Astrocyte of the cerebellum (primary cell): Measurements from ENCODE around the gene ANK2.
A peak's percentile ranks its signal among the peaks of the same experiment; 100 is the strongest.

Source experiments
- DNase-seq: peaks from one replicate; pipeline ENCODE4 v3.0.0-alpha.2; 2011; ENCODE audit warnings: low read depth
- H3K4me3 ChIP-seq: 2 replicates; pipeline ENCODE4 v1.5.1; 2011; ENCODE audit warnings: mild to moderate bottlenecking, low read depth, low read length, moderate library complexity
- CTCF ChIP-seq: IDR thresholded peaks from 2 replicates; pipeline ENCODE4 v1.5.1; 2012; ENCODE audit warnings: low read length, low read depth, moderate library complexity, mild to moderate bottlenecking; ENCODE audit errors: missing control alignments
- in situ Hi-C: cut with HindIII; loops from 2 replicates; pipeline ENCODE4 v1.10.0; 2017; ENCODE audit warnings: low sequenced_read_pairs

ANK2 gene

GRCh38 chr4:113347245-113347644, 297.8 kb downstream of the ANK2 start:
- no peak overlapping the region for H3K4me3 ChIP-seq
- in situ Hi-C loops, result no loop called here
- TF ChIP-seq CTCF, result no peak
- DNase-seq, result no peak

DNA sequence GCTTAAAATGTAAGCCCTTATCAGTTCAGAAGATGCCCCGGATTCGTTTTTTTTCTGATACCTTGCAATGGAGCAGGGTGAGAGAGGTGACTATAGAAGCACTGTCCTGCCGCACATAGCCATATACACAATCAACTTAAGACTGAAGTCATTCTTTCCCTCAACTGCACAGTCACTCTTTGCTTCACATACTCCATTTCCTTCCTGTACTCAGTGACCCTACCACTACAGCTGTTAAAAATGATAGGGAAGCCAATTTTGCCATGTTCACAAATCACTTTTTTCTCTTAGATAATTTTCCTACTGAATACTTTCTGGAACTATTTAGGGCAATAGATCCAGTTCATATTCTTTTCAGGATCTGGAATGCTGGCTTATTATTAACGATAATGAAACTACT, 300.0 kb downstream of the ANK2 start:
- in situ Hi-C loops, result no loop called here

GRCh38 chr4:113350576-113350975, 301.1 kb downstream of the ANK2 start:
- in situ Hi-C loops, result no loop called here
- no peak for TF ChIP-seq CTCF
- H3K4me3 ChIP-seq, result no peak overlapping the region
- peak; percentile 16 for DNase-seq

More for the DNA sequence above, 300.0 kb downstream of the ANK2 start:
- H3K4me3 ChIP-seq, result no peak overlapping the region
- TF ChIP-seq CTCF, result no peak
- no peak for DNase-seq

DNA sequence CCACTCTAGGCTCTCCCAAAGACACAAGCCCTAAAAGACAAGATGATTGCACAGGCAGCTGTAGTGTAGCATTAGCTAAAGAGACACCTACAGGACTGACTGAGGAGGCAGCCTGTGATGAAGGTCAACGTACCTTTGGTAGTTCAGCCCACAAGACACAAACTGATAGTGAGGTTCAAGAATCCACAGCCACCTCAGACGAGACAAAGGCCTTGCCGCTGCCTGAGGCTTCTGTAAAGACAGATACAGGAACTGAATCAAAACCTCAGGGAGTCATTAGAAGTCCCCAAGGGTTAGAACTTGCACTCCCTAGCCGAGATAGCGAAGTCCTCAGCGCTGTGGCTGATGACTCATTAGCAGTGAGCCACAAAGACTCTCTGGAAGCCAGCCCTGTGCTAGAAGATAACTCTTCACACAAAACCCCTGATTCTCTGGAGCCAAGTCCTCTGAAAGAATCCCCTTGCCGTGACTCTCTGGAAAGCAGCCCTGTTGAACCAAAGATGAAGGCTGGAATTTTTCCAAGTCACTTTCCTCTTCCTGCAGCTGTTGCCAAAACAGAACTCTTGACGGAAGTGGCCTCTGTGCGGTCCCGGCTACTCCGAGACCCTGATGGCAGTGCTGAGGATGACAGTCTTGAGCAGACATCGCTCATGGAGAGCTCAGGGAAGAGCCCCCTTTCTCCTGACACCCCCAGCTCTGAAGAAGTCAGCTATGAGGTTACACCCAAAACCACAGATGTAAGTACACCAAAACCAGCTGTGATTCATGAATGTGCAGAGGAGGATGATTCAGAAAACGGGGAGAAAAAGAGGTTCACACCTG, 306.3 kb downstream of the ANK2 start:
- TF ChIP-seq CTCF, result peak; percentile 31
- H3K4me3 ChIP-seq, result no peak overlapping the region
- peak; percentile 84 for DNase-seq
- in situ Hi-C loops, result no loop called here

DNA sequence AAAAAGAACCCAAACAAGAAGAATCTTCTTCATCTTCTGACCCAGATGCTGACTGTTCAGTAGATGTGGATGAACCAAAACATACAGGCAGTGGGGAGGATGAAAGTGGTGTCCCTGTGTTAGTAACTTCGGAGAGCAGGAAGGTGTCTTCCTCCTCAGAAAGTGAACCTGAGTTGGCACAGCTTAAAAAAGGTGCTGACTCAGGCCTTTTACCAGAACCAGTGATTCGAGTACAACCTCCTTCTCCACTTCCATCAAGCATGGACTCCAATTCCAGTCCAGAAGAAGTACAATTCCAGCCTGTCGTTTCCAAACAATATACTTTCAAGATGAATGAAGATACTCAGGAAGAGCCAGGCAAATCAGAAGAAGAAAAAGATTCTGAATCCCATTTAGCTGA, 307.0 kb downstream of the ANK2 start:
- no peak for DNase-seq
- TF ChIP-seq CTCF, result no peak
- in situ Hi-C loops, result no loop called here
- H3K4me3 ChIP-seq, result no peak overlapping the region

- no peak for DNase-seq
- in situ Hi-C loops, result no loop called here
- H3K4me3 ChIP-seq, result no peak overlapping the region
- no peak for TF ChIP-seq CTCF
Observed at GRCh38 chr4:113358784-113359183, 309.3 kb downstream of the ANK2 start.
